HCT116 (cell line): Measurements from ENCODE around the gene ZNF521. TPM values are rescaled to one million over a fixed set of nuclear protein-coding genes. Genes with fewer than 3 reads are reported as not detected.

Source experiments
- ATAC-seq: fragments of 200-7000 bp; cut with Tn5 transposase; 2 replicates; pipeline ENCODE4 v1.9.1; 2020; ENCODE audit warnings: mild to moderate bottlenecking, moderate library complexity
- BruUV-seq: library from RNA; stranded (reverse); fragments of 400-500 nt; replicated peaks from 2 replicates; lab custom pipeline; 2021; lab: Mats Ljungman, UMichigan
- CTCF ChIA-PET: fragments of 300-600 bp; sonication (Branson Sonifier 250); formaldehyde crosslinking; loops from one replicate; lab custom pipeline; 2021; ENCODE audit warnings: antibody characterized with exemption; lab: Charles Lee
- POLR2A ChIA-PET: fragments of 300-600, 350-600 bp; sonication (Branson Sonifier 250); formaldehyde crosslinking; loops from one replicate; lab custom pipeline; 2021; ENCODE audit warnings: antibody characterized with exemption; lab: Charles Lee
- RAD21 ChIA-PET, 2 experiments: fragments of 300-600 bp; sonication (Branson Sonifier 250); formaldehyde crosslinking; loops; one replicate each; lab custom pipeline; 2023; ENCODE audit warnings: low total read pairs in 2 of 2; ENCODE audit not compliant: uncharacterized antibody in 2 of 2, unreplicated experiment in 2 of 2, low non-redundant PET in 1 of 2; lab: Charles Lee
- DNase-seq: peaks from one replicate; pipeline ENCODE4 v3.0.0-alpha.2; 2010; ENCODE audit warnings: low read depth, low spot score
- H2AFZ ChIP-seq: fragments of 200-600 bp; shearing (Covaris generic), sonication (generic); 2 replicates; pipeline ENCODE4 v1.6.1; 2017; ENCODE audit warnings: low read depth, mixed run types, mixed read lengths, antibody characterized with exemption, low read length; ENCODE audit not compliant: poor library complexity, severe bottlenecking
- H3K27ac ChIP-seq: 2 replicates; pipeline ENCODE4 v1.5.1; 2012; ENCODE audit warnings: low read depth, low read length
- H3K27me3 ChIP-seq: fragments of 200-600 bp; sonication (generic); 2 replicates; pipeline ENCODE4 v1.6.1; 2016; ENCODE audit warnings: mixed run types, low read length, mixed read lengths; ENCODE audit not compliant: insufficient read depth
- H3K36me3 ChIP-seq, 2 experiments: fragments of 200-500 bp in 1 of 2; fragments of 200-600 bp in 1 of 2; sonication (Bioruptor generic) in 1 of 2; sonication (generic) in 1 of 2; 2 replicates each; pipeline versions ENCODE4 v1.5.1 to v1.6.1; 2014 to 2016; ENCODE audit warnings: low read length in 2 of 2, inconsistent platforms in 1 of 2, mixed read lengths in 1 of 2, mixed run types in 1 of 2; ENCODE audit not compliant: insufficient read depth in 2 of 2, control insufficient read depth in 1 of 2
- H3K4me1 ChIP-seq, 2 experiments: fragments of 200-600 bp in 1 of 2; sonication (generic) in 1 of 2; 2 replicates each; pipeline versions ENCODE4 v1.5.1 to v1.6.1; 2012 to 2017; ENCODE audit warnings: low read length in 2 of 2, inconsistent platforms in 1 of 2, mild to moderate bottlenecking in 1 of 2, mixed read lengths in 1 of 2, mixed run types in 1 of 2, moderate library complexity in 1 of 2; ENCODE audit not compliant: insufficient read depth in 2 of 2, control insufficient read depth in 1 of 2
- H3K4me2 ChIP-seq: fragments of 200-600 bp; sonication (generic); 2 replicates; pipeline ENCODE4 v1.6.1; 2017; ENCODE audit warnings: mixed run types, low read length, mixed read lengths
- H3K4me3 ChIP-seq, 2 experiments: fragments of 200-600 bp in 1 of 2; sonication (generic) in 1 of 2; replicated peaks in 1 of 2; 2 replicates each; pipeline ENCODE4 v1.5.1; 2011 to 2016; ENCODE audit warnings: low read length in 2 of 2, control low read depth in 1 of 2, low read depth in 1 of 2, mild to moderate bottlenecking in 1 of 2, mixed read lengths in 1 of 2, mixed run types in 1 of 2
- H3K79me2 ChIP-seq: fragments of 200-600 bp; sonication (generic); 2 replicates; pipeline ENCODE4 v1.6.1; 2017; ENCODE audit warnings: mild to moderate bottlenecking, mixed run types, low read length, moderate library complexity, mixed read lengths; ENCODE audit not compliant: insufficient read depth
- H3K9ac ChIP-seq: fragments of 200-600 bp; sonication (generic); 2 replicates; pipeline ENCODE4 v1.6.1; 2016; ENCODE audit warnings: low read length, mixed read lengths
- H3K9me2 ChIP-seq: fragments of 200-600 bp; sonication (generic), shearing (Covaris generic); 2 replicates; pipeline ENCODE4 v1.6.1; 2017; ENCODE audit warnings: mixed run types, mild to moderate bottlenecking, moderate library complexity; ENCODE audit not compliant: insufficient read depth
- H3K9me3 ChIP-seq, 2 experiments: fragments of 200-500 bp in 1 of 2; fragments of 200-600 bp in 1 of 2; sonication (Bioruptor generic) in 1 of 2; sonication (generic) in 1 of 2; 2 replicates each; pipeline ENCODE4 v1.6.1; 2014 to 2017; ENCODE audit warnings: low read length in 2 of 2, mixed read lengths in 2 of 2, inconsistent platforms in 1 of 2, low read depth in 1 of 2, mild to moderate bottlenecking in 1 of 2, mixed run types in 1 of 2, moderate library complexity in 1 of 2; ENCODE audit not compliant: control insufficient read depth in 1 of 2, insufficient read depth in 1 of 2
- H4K20me1 ChIP-seq: fragments of 200-600 bp; sonication (generic), shearing (Covaris generic); 2 replicates; pipeline ENCODE4 v1.6.1; 2017; ENCODE audit warnings: mixed run types, mild to moderate bottlenecking, moderate library complexity; ENCODE audit not compliant: insufficient read depth
- EZH2phosphoT487 ChIP-seq: fragments of 200-600 bp; IDR thresholded peaks from 2 replicates; pipeline ENCODE4 v1.6.1; 2018; ENCODE audit warnings: antibody characterized with exemption, borderline replicate concordance
- FOSL1 ChIP-seq: IDR thresholded peaks from 2 replicates; pipeline ENCODE4 v1.6.1; 2012; ENCODE audit warnings: low read depth
- JUND ChIP-seq: IDR thresholded peaks from 2 replicates; pipeline ENCODE4 v1.6.1; 2012
- RAD21 ChIP-seq: IDR thresholded peaks from 2 replicates; pipeline ENCODE4 v1.6.1; 2012; ENCODE audit warnings: low read depth, mild to moderate bottlenecking
- SIN3A ChIP-seq: IDR thresholded peaks from 2 replicates; pipeline ENCODE4 v1.6.1; 2012; ENCODE audit warnings: low read depth
- SP1 ChIP-seq: IDR thresholded peaks from 2 replicates; pipeline ENCODE4 v1.6.1; 2012; ENCODE audit warnings: low read depth
- SRF ChIP-seq: IDR thresholded peaks from 2 replicates; pipeline ENCODE4 v1.6.1; 2012; ENCODE audit warnings: low read depth
- TCF7L2 ChIP-seq: IDR thresholded peaks from 2 replicates; pipeline ENCODE4 v1.7.0; 2011; ENCODE audit warnings: borderline replicate concordance, inconsistent platforms; ENCODE audit not compliant: insufficient read depth, insufficient read length; ENCODE audit errors: extremely low read depth
- intact Hi-C: fragments of 100-400 bp; cut with micrococcal nuclease; formaldehyde crosslinking; loops from 2 replicates; pipeline ENCODE4 v1.10.0; 2022
- total RNA-seq: library from RNA; stranded (reverse); gene quantifications from one replicate; pipeline ENCODE4 v1.2.1, GENCODE V29; 2021; ENCODE audit not compliant: unreplicated experiment
- TF ChIP-seq, protein P1 (sequence below): IDR thresholded peaks from 2 replicates; pipeline ENCODE4 v1.6.1; 2011; ENCODE audit warnings: mild to moderate bottlenecking, low read length, moderate library complexity; ENCODE audit not compliant: insufficient replicate concordance; ENCODE audit errors: extremely low read depth
- TF ChIP-seq, protein P2 (sequence below): IDR thresholded peaks from 2 replicates; pipeline ENCODE4 v1.6.1; 2012
- TF ChIP-seq, protein P3 (sequence below): IDR thresholded peaks from 2 replicates; pipeline ENCODE4 v1.6.1; 2012; ENCODE audit warnings: low read depth
- TF ChIP-seq, protein P4 (sequence below), 3 experiments: fragments of 200-600 bp in 1 of 3; sonication (generic) in 1 of 3; IDR thresholded peaks in 2 of 3; conservative IDR thresholded peaks in 1 of 3; 2 replicates each; pipeline ENCODE4 v1.5.1; 2012 to 2017; ENCODE audit warnings: low read depth in 2 of 3, low read length in 2 of 3, antibody characterized with exemption in 1 of 3, borderline replicate concordance in 1 of 3, control low read depth in 1 of 3, mild to moderate bottlenecking in 1 of 3, mixed read lengths in 1 of 3, mixed run types in 1 of 3, moderate library complexity in 1 of 3; ENCODE audit not compliant: insufficient read depth in 1 of 3

ZNF521 gene
- total RNA-seq, 1 experiment from 2014 or later: 0.10 TPM

DNA sequence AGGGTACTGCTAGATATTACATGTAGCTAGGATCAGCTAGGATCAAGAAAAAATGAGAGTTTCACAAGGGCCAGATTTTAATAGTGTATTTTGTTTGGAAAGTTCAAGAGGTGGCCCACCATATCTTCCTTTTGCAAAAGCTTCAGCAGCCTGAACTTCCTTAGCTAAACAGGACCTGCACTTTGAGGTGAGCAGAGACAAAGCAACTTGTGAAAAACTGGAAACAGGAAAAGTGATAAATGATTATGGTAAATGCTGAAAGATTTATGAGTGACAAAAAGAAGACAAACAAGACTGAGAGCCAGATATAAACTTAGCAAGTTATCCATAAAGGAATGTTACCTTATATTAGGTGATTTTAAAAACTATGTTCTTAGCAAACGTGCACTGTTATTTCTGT is 123.6 kb downstream of the ZNF521 start:
- H3K9me2 ChIP-seq: no peaks in the 10 kb centered on the region
- ATAC-seq: no peak
- no peaks in the 10 kb centered on the region for H4K20me1 ChIP-seq
- no peak for DNase-seq
- no TSS peak for BruUV-seq
- ChIA-PET POLR2A (no interaction called here), RAD21 (no interaction called here), CTCF (no interaction called here)
- intact Hi-C loops: no loop called here
- no peaks in the 10 kb centered on the region for H3K36me3 ChIP-seq
- H3K9ac ChIP-seq: no peak overlapping the region
- H3K27me3 ChIP-seq: no peaks in the 10 kb centered on the region; the same call in 1 of the 2 replicates
- no peak overlapping the region for H2AFZ ChIP-seq
- no peaks in the 10 kb centered on the region for H3K79me2 ChIP-seq
- TF ChIP-seq RAD21: no peak
- TF ChIP-seq SRF: no peak
- TF ChIP-seq, protein P1, sequence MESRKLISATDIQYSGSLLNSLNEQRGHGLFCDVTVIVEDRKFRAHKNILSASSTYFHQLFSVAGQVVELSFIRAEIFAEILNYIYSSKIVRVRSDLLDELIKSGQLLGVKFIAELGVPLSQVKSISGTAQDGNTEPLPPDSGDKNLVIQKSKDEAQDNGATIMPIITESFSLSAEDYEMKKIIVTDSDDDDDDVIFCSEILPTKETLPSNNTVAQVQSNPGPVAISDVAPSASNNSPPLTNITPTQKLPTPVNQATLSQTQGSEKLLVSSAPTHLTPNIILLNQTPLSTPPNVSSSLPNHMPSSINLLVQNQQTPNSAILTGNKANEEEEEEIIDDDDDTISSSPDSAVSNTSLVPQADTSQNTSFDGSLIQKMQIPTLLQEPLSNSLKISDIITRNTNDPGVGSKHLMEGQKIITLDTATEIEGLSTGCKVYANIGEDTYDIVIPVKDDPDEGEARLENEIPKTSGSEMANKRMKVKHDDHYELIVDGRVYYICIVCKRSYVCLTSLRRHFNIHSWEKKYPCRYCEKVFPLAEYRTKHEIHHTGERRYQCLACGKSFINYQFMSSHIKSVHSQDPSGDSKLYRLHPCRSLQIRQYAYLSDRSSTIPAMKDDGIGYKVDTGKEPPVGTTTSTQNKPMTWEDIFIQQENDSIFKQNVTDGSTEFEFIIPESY: no peak
- TF ChIP-seq, protein P2, sequence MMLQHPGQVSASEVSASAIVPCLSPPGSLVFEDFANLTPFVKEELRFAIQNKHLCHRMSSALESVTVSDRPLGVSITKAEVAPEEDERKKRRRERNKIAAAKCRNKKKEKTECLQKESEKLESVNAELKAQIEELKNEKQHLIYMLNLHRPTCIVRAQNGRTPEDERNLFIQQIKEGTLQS: no peak
- no peak for TF ChIP-seq EZH2phosphoT487
- TF ChIP-seq SP1: no peak
- no peak overlapping the region for H3K4me3 ChIP-seq
- H3K4me2 ChIP-seq: no peak overlapping the region
- no peaks in the 10 kb centered on the region for H3K4me1 ChIP-seq
- no peak overlapping the region for H3K27ac ChIP-seq
- no peaks in the 10 kb centered on the region; a peak in 1 of 4 replicates for H3K9me3 ChIP-seq

DNA sequence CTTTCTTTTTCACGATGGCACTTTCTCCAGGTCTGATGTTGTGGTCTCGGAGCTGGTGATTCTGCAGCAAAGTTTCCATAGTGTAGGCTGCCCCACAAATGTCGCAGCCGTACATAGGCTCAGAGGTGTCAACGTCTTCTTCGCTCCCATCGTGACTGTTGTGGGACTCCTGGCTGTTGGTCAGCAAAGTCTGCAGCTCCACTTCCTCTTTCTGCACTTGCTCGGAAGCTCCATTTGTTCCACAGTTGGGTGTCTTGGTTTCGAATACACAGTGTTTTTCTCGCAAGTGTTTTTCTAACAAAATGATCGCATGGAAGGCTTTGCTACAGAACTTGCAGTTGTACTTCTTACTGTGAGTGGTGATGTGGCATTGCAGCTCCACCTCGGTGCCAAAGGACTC is 126.8 kb downstream of the ZNF521 start:
- Histone ChIP-seq H3K4me2 (no peak overlapping the region), H3K9me3 (no peaks in the 10 kb centered on the region), H3K27me3 (no peaks in the 10 kb centered on the region; the same call in 1 of the 2 replicates), H3K4me3 (no peak overlapping the region), H4K20me1 (no peaks in the 10 kb centered on the region), H3K9ac (no peak overlapping the region), H3K27ac (no peak overlapping the region), H2AFZ (no peak overlapping the region), H3K4me1 (no peaks in the 10 kb centered on the region), H3K79me2 (no peaks in the 10 kb centered on the region), H3K9me2 (no peaks in the 10 kb centered on the region), H3K36me3 (no peaks in the 10 kb centered on the region)
- no TSS peak for BruUV-seq
- ATAC-seq: no peak
- intact Hi-C loops: no loop called here
- ChIA-PET RAD21 (no interaction called here), CTCF (no interaction called here), POLR2A (no interaction called here)
- DNase-seq: no peak
- no peak for TF ChIP-seq TCF7L2
- no peak for TF ChIP-seq SP1
- TF ChIP-seq, protein P3, sequence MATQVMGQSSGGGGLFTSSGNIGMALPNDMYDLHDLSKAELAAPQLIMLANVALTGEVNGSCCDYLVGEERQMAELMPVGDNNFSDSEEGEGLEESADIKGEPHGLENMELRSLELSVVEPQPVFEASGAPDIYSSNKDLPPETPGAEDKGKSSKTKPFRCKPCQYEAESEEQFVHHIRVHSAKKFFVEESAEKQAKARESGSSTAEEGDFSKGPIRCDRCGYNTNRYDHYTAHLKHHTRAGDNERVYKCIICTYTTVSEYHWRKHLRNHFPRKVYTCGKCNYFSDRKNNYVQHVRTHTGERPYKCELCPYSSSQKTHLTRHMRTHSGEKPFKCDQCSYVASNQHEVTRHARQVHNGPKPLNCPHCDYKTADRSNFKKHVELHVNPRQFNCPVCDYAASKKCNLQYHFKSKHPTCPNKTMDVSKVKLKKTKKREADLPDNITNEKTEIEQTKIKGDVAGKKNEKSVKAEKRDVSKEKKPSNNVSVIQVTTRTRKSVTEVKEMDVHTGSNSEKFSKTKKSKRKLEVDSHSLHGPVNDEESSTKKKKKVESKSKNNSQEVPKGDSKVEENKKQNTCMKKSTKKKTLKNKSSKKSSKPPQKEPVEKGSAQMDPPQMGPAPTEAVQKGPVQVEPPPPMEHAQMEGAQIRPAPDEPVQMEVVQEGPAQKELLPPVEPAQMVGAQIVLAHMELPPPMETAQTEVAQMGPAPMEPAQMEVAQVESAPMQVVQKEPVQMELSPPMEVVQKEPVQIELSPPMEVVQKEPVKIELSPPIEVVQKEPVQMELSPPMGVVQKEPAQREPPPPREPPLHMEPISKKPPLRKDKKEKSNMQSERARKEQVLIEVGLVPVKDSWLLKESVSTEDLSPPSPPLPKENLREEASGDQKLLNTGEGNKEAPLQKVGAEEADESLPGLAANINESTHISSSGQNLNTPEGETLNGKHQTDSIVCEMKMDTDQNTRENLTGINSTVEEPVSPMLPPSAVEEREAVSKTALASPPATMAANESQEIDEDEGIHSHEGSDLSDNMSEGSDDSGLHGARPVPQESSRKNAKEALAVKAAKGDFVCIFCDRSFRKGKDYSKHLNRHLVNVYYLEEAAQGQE: no peak
- TF ChIP-seq SIN3A: no peak
- TF ChIP-seq RAD21: no peak
- no peak for TF ChIP-seq FOSL1
- no peak for TF ChIP-seq JUND
- TF ChIP-seq, protein P4, sequence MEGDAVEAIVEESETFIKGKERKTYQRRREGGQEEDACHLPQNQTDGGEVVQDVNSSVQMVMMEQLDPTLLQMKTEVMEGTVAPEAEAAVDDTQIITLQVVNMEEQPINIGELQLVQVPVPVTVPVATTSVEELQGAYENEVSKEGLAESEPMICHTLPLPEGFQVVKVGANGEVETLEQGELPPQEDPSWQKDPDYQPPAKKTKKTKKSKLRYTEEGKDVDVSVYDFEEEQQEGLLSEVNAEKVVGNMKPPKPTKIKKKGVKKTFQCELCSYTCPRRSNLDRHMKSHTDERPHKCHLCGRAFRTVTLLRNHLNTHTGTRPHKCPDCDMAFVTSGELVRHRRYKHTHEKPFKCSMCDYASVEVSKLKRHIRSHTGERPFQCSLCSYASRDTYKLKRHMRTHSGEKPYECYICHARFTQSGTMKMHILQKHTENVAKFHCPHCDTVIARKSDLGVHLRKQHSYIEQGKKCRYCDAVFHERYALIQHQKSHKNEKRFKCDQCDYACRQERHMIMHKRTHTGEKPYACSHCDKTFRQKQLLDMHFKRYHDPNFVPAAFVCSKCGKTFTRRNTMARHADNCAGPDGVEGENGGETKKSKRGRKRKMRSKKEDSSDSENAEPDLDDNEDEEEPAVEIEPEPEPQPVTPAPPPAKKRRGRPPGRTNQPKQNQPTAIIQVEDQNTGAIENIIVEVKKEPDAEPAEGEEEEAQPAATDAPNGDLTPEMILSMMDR (IDR thresholded peaks at IDR 0.05 in 2 of 3, conservative IDR thresholded peaks at IDR 0.05 in 1 of 3; ENCODE audit: borderline replicate concordance in 1 of 3, insufficient read depth in 1 of 3, low read depth in 2 of 3, low read length in 2 of 3): no peak
